ENCODE data around the gene GRID2. TPM values are rescaled to one million over a fixed set of nuclear protein-coding genes. Genes with fewer than 3 reads are reported as not detected.

GRID2 gene
- polyA plus RNA-seq, 1 donor (not counting 4 experiments of a cell fraction or from before 2014, with no cell fraction given) = not detected

DNA sequence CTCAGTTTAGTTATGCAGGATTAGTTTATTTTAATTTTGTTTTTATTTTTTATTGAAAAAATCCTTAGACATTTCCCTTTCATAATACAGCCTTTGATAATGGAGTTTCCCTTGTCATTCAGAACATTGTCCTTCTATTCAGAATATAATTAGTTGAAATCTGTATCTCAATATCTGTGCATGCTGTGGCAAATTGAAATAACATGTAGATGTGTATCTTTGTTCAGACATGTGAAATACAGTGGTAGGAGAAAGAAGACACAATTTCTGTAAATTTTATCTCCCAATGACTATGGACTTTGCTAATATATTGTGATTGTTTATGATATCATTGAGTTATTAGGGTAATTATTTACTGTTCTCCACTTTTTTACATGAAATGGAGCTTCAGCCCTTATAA, 353.9 kb downstream of the GRID2 start:
- Histone ChIP-seq H3K4me2 (ENCODE audit: control insufficient read depth, extremely low read depth, insufficient read depth, low read depth, low read length) (no peak overlapping the region), H4K20me1 (ENCODE audit: control insufficient read depth, extremely low read depth, insufficient read depth, low read length) (no peaks in the 10 kb centered on the region), H3K9me1 (ENCODE audit: control insufficient read depth, extremely low read depth, insufficient read depth, low read length) (no peaks in the 10 kb centered on the region), H3K27ac (ENCODE audit: control insufficient read depth, insufficient read depth, low read length) (no peak overlapping the region), H2AFZ (ENCODE audit: control insufficient read depth, low read length) (no peak overlapping the region), H3K9me3 (ENCODE audit: control insufficient read depth, low read depth, low read length) (no peaks in the 10 kb centered on the region), H3K4me3 (ENCODE audit: control insufficient read depth in 2 of 3, extremely low read depth in 1 of 3, insufficient read depth in 2 of 3, low read depth in 1 of 3, low read length in 3 of 3) (no peak overlapping the region), H3K79me2 (ENCODE audit: control insufficient read depth, insufficient read depth, low read length) (no peaks in the 10 kb centered on the region), H3K36me3 (ENCODE audit: control insufficient read depth in 2 of 2, extremely low read depth in 1 of 2, insufficient read depth in 2 of 2, low read length in 2 of 2) (no peaks in the 10 kb centered on the region), H3K9ac (ENCODE audit: control insufficient read depth, extremely low read depth, insufficient read depth, low read length) (no peak overlapping the region), H3K4me1 (ENCODE audit: control insufficient read depth, extremely low read depth, insufficient read depth, low read length) (no peaks in the 10 kb centered on the region), H3K27me3 (ENCODE audit: control insufficient read depth, extremely low read depth, insufficient read depth, low read length) (no peaks in the 10 kb centered on the region)
- dilution Hi-C loops (cut with MboI; ENCODE audit: extremely low pct_ligation_motif_present, low sequenced_read_pairs) = no loop called here
- DNase-seq (ENCODE audit: low read depth, low spot score) (no peak), FAIRE-seq (no peak)
- TF ChIP-seq EZH2 (IDR thresholded peaks at IDR 0.05; ENCODE audit: low read length) = no peak
- TF ChIP-seq, protein P1, sequence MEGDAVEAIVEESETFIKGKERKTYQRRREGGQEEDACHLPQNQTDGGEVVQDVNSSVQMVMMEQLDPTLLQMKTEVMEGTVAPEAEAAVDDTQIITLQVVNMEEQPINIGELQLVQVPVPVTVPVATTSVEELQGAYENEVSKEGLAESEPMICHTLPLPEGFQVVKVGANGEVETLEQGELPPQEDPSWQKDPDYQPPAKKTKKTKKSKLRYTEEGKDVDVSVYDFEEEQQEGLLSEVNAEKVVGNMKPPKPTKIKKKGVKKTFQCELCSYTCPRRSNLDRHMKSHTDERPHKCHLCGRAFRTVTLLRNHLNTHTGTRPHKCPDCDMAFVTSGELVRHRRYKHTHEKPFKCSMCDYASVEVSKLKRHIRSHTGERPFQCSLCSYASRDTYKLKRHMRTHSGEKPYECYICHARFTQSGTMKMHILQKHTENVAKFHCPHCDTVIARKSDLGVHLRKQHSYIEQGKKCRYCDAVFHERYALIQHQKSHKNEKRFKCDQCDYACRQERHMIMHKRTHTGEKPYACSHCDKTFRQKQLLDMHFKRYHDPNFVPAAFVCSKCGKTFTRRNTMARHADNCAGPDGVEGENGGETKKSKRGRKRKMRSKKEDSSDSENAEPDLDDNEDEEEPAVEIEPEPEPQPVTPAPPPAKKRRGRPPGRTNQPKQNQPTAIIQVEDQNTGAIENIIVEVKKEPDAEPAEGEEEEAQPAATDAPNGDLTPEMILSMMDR (optimal IDR thresholded peaks at IDR 0.05 in 1 of 3, IDR thresholded peaks at IDR 0.05 in 1 of 3, conservative IDR thresholded peaks at IDR 0.05 in 1 of 3; ENCODE audit: extremely low read depth in 1 of 3, insufficient read depth in 2 of 3, low read length in 3 of 3) = no peak

DNA sequence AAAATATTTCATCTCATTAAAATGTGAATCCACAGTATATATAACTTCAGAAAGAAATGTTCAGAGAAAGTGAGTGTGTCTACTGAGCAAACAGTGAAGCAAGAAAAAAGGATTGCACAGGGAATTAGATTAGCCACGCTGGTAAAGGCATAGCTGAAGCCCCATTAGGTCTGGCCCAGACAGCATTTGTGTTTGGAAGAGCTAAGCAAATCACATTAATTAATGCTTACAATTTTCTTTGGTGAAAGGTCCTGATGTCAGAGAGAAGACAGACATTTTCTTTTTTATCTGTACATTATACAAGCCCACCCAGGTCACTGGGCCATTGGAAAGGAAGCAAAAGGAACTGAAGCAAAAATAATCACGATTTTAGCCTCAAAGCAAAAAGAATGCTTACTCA, 354.6 kb downstream of the GRID2 start:
- no peaks in the 10 kb centered on the region for H3K9me1 ChIP-seq (ENCODE audit: control insufficient read depth, extremely low read depth, insufficient read depth, low read length)
- H3K4me2 ChIP-seq (ENCODE audit: control insufficient read depth, extremely low read depth, insufficient read depth, low read depth, low read length) = no peak overlapping the region
- H3K27me3 ChIP-seq (ENCODE audit: control insufficient read depth, extremely low read depth, insufficient read depth, low read length) = no peaks in the 10 kb centered on the region
- TF ChIP-seq EZH2 (IDR thresholded peaks at IDR 0.05; ENCODE audit: low read length) = no peak
- TF ChIP-seq, protein P1 (optimal IDR thresholded peaks at IDR 0.05 in 1 of 3, IDR thresholded peaks at IDR 0.05 in 1 of 3, conservative IDR thresholded peaks at IDR 0.05 in 1 of 3; ENCODE audit: extremely low read depth in 1 of 3, insufficient read depth in 2 of 3, low read length in 3 of 3) = no peak
- H3K79me2 ChIP-seq (ENCODE audit: control insufficient read depth, insufficient read depth, low read length) = no peaks in the 10 kb centered on the region
- dilution Hi-C loops (cut with MboI; ENCODE audit: extremely low pct_ligation_motif_present, low sequenced_read_pairs) = no loop called here
- no peaks in the 10 kb centered on the region for H3K4me1 ChIP-seq (ENCODE audit: control insufficient read depth, extremely low read depth, insufficient read depth, low read length)
- H3K27ac ChIP-seq (ENCODE audit: control insufficient read depth, insufficient read depth, low read length) = no peak overlapping the region
- H2AFZ ChIP-seq (ENCODE audit: control insufficient read depth, low read length) = no peak overlapping the region
- H3K9ac ChIP-seq (ENCODE audit: control insufficient read depth, extremely low read depth, insufficient read depth, low read length) = no peak overlapping the region
- H3K4me3 ChIP-seq (ENCODE audit: control insufficient read depth in 2 of 3, extremely low read depth in 1 of 3, insufficient read depth in 2 of 3, low read depth in 1 of 3, low read length in 3 of 3) = no peak overlapping the region
- no peaks in the 10 kb centered on the region for H3K9me3 ChIP-seq (ENCODE audit: control insufficient read depth, low read depth, low read length)
- FAIRE-seq = no peak
- DNase-seq (ENCODE audit: low read depth, low spot score) = no peak
- H4K20me1 ChIP-seq (ENCODE audit: control insufficient read depth, extremely low read depth, insufficient read depth, low read length) = no peaks in the 10 kb centered on the region
- no peaks in the 10 kb centered on the region for H3K36me3 ChIP-seq (ENCODE audit: control insufficient read depth in 2 of 2, extremely low read depth in 1 of 2, insufficient read depth in 2 of 2, low read length in 2 of 2)
